ENCODE measurements around the gene LMNTD1. TPM values are rescaled to one million over a fixed set of nuclear protein-coding genes. Genes with fewer than 3 reads are reported as not detected.

The LMNTD1 gene
- total and polyA plus RNA-seq, 10 of the 15 experiments (the other 5 are each of a cell fraction or from before 2014, with no cell fraction given) = not detected

DNA sequence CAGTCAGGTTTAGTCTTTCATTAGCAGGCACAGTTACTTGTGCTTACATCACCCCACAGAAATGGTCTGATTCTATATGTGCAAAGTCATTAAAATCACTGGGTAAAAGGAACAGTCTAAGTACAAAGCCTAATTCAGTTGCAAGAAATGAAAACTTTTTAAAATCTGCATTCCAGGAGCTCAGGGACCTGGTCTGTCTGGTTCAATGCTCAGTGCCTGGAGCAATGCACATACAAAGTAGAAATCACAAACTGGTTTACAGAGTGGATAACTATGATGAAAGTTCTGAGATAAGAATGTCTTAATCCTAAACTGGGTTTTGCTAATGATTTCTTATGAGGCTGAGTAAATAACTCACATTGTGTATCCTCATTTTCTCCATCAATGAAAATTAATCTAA, 28.7 kb downstream of the LMNTD1 start:
- Histone ChIP-seq H3K27ac (ENCODE audit: control insufficient read depth, insufficient read depth) (no peak overlapping the region), H3K4me1 (ENCODE audit: control insufficient read depth, insufficient read depth, low read length) (no peaks in the 10 kb centered on the region), H3K36me3 (ENCODE audit: control insufficient read depth in 2 of 2, insufficient read depth in 2 of 2, low read length in 1 of 2) (no peaks in the 10 kb centered on the region), H2AFZ (ENCODE audit: control insufficient read depth, low read depth, low read length) (no peak overlapping the region), H3K4me2 (ENCODE audit: control insufficient read depth, insufficient read depth) (no peak overlapping the region), H4K20me1 (ENCODE audit: control insufficient read depth, insufficient read depth) (no peaks in the 10 kb centered on the region), H3K79me2 (ENCODE audit: control insufficient read depth, insufficient read depth, low read length) (no peaks in the 10 kb centered on the region), H3K9ac (ENCODE audit: control insufficient read depth, insufficient read depth, low read length) (no peak overlapping the region), H3K9me3 (replicated peaks; ENCODE audit: control insufficient read depth, insufficient read depth, low read length) (no peaks in the 10 kb centered on the region), H3K27me3 (replicated peaks in 1 of 2; ENCODE audit: control insufficient read depth in 2 of 2, insufficient read depth in 2 of 2, low read length in 1 of 2) (no peaks in the 10 kb centered on the region; a peak in 1 of 4 replicates), H3K4me3 (no peak overlapping the region)
- ChIA-PET SMC1A (ENCODE audit: uncharacterized antibody, unreplicated experiment) (no interaction called here), CTCF (no interaction called here), RAD21 (ENCODE audit: unreplicated experiment) (no interaction called here), POLR2A (no interaction called here)
- intact Hi-C loops (cut with micrococcal nuclease; ENCODE audit: unreplicated experiment) (no loop called here), in situ Hi-C loops (cut with MboI) (no loop called here)
- BruUV-seq (replicated peaks) = no TSS peak
- DNase-seq (ENCODE audit: low read depth, low spot score) (no peak), ATAC-seq (no peak), FAIRE-seq (no peak)
- TF ChIP-seq HCFC1 (IDR thresholded peaks at IDR 0.05; ENCODE audit: low read length) = no peak
- TF ChIP-seq, protein P1, sequence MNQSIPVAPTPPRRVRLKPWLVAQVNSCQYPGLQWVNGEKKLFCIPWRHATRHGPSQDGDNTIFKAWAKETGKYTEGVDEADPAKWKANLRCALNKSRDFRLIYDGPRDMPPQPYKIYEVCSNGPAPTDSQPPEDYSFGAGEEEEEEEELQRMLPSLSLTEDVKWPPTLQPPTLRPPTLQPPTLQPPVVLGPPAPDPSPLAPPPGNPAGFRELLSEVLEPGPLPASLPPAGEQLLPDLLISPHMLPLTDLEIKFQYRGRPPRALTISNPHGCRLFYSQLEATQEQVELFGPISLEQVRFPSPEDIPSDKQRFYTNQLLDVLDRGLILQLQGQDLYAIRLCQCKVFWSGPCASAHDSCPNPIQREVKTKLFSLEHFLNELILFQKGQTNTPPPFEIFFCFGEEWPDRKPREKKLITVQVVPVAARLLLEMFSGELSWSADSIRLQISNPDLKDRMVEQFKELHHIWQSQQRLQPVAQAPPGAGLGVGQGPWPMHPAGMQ (IDR thresholded peaks at IDR 0.05; ENCODE audit: borderline replicate concordance) = no peak
- TF ChIP-seq, protein P2, sequence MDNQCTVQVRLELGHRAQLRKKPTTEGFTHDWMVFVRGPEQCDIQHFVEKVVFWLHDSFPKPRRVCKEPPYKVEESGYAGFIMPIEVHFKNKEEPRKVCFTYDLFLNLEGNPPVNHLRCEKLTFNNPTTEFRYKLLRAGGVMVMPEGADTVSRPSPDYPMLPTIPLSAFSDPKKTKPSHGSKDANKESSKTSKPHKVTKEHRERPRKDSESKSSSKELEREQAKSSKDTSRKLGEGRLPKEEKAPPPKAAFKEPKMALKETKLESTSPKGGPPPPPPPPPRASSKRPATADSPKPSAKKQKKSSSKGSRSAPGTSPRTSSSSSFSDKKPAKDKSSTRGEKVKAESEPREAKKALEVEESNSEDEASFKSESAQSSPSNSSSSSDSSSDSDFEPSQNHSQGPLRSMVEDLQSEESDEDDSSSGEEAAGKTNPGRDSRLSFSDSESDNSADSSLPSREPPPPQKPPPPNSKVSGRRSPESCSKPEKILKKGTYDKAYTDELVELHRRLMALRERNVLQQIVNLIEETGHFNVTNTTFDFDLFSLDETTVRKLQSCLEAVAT (IDR thresholded peaks at IDR 0.05) = no peak
- TF ChIP-seq, protein P3, sequence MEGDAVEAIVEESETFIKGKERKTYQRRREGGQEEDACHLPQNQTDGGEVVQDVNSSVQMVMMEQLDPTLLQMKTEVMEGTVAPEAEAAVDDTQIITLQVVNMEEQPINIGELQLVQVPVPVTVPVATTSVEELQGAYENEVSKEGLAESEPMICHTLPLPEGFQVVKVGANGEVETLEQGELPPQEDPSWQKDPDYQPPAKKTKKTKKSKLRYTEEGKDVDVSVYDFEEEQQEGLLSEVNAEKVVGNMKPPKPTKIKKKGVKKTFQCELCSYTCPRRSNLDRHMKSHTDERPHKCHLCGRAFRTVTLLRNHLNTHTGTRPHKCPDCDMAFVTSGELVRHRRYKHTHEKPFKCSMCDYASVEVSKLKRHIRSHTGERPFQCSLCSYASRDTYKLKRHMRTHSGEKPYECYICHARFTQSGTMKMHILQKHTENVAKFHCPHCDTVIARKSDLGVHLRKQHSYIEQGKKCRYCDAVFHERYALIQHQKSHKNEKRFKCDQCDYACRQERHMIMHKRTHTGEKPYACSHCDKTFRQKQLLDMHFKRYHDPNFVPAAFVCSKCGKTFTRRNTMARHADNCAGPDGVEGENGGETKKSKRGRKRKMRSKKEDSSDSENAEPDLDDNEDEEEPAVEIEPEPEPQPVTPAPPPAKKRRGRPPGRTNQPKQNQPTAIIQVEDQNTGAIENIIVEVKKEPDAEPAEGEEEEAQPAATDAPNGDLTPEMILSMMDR (IDR thresholded peaks at IDR 0.05 in 2 of 3, conservative IDR thresholded peaks at IDR 0.05 in 1 of 3; ENCODE audit: control insufficient read depth in 2 of 3, extremely low read depth in 1 of 3, insufficient read depth in 1 of 3, low read depth in 3 of 3, low read length in 3 of 3) = no peak
- no peak for TF ChIP-seq KDM1A (IDR thresholded peaks at IDR 0.05; ENCODE audit: borderline replicate concordance)
- TF ChIP-seq ZNF217 (IDR thresholded peaks at IDR 0.05) = no peak
- TF ChIP-seq BRCA1 (IDR thresholded peaks at IDR 0.05; ENCODE audit: low read depth, low read length) = no peak
- TF ChIP-seq MXI1 (IDR thresholded peaks at IDR 0.05; ENCODE audit: low read depth, low read length) = no peak
- no peak for TF ChIP-seq CBFB (IDR thresholded peaks at IDR 0.05; ENCODE audit: low read depth)
- TF ChIP-seq SRF (IDR thresholded peaks at IDR 0.05; ENCODE audit: low read depth in 2 of 2, low read length in 2 of 2) = no peak
- no peak for TF ChIP-seq STAT3 (IDR thresholded peaks at IDR 0.05; ENCODE audit: low read depth, low read length)
- TF ChIP-seq, protein P4, sequence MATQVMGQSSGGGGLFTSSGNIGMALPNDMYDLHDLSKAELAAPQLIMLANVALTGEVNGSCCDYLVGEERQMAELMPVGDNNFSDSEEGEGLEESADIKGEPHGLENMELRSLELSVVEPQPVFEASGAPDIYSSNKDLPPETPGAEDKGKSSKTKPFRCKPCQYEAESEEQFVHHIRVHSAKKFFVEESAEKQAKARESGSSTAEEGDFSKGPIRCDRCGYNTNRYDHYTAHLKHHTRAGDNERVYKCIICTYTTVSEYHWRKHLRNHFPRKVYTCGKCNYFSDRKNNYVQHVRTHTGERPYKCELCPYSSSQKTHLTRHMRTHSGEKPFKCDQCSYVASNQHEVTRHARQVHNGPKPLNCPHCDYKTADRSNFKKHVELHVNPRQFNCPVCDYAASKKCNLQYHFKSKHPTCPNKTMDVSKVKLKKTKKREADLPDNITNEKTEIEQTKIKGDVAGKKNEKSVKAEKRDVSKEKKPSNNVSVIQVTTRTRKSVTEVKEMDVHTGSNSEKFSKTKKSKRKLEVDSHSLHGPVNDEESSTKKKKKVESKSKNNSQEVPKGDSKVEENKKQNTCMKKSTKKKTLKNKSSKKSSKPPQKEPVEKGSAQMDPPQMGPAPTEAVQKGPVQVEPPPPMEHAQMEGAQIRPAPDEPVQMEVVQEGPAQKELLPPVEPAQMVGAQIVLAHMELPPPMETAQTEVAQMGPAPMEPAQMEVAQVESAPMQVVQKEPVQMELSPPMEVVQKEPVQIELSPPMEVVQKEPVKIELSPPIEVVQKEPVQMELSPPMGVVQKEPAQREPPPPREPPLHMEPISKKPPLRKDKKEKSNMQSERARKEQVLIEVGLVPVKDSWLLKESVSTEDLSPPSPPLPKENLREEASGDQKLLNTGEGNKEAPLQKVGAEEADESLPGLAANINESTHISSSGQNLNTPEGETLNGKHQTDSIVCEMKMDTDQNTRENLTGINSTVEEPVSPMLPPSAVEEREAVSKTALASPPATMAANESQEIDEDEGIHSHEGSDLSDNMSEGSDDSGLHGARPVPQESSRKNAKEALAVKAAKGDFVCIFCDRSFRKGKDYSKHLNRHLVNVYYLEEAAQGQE (IDR thresholded peaks at IDR 0.05; ENCODE audit: low read depth, low read length) = no peak
- TF ChIP-seq, protein P5, sequence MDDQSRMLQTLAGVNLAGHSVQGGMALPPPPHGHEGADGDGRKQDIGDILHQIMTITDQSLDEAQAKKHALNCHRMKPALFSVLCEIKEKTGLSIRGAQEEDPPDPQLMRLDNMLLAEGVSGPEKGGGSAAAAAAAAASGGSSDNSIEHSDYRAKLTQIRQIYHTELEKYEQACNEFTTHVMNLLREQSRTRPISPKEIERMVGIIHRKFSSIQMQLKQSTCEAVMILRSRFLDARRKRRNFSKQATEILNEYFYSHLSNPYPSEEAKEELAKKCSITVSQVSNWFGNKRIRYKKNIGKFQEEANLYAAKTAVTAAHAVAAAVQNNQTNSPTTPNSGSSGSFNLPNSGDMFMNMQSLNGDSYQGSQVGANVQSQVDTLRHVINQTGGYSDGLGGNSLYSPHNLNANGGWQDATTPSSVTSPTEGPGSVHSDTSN (IDR thresholded peaks at IDR 0.05; ENCODE audit: insufficient replicate concordance, low read depth, low read length) = no peak

All from GM12878 (cell line).